ENCODE measurements around the gene THUMPD3. TPM values are rescaled to one million over a fixed set of nuclear protein-coding genes. Genes with fewer than 3 reads are reported as not detected.

THUMPD3 gene
- total RNA-seq, 1 donor from 2014 or later: 25.5 TPM

- intact Hi-C loops (cut with DNase I): no loop called here
- peaks cover 91% of the 10 kb centered on the region for H3K4me1 ChIP-seq
- peak overlapping the region; percentile 25 for H3K27ac ChIP-seq
- no peak for TF ChIP-seq POLR2A (IDR thresholded peaks at IDR 0.05)
- no peak for TF ChIP-seq POLR2AphosphoS5 (IDR thresholded peaks at IDR 0.05; ENCODE audit: insufficient read depth in 1 of 2, low read depth in 1 of 2)
- TF ChIP-seq, protein P1, sequence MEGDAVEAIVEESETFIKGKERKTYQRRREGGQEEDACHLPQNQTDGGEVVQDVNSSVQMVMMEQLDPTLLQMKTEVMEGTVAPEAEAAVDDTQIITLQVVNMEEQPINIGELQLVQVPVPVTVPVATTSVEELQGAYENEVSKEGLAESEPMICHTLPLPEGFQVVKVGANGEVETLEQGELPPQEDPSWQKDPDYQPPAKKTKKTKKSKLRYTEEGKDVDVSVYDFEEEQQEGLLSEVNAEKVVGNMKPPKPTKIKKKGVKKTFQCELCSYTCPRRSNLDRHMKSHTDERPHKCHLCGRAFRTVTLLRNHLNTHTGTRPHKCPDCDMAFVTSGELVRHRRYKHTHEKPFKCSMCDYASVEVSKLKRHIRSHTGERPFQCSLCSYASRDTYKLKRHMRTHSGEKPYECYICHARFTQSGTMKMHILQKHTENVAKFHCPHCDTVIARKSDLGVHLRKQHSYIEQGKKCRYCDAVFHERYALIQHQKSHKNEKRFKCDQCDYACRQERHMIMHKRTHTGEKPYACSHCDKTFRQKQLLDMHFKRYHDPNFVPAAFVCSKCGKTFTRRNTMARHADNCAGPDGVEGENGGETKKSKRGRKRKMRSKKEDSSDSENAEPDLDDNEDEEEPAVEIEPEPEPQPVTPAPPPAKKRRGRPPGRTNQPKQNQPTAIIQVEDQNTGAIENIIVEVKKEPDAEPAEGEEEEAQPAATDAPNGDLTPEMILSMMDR (IDR thresholded peaks at IDR 0.05): no peak
- DNase-seq (ENCODE audit: extremely low spot score in 2 of 2): no peak
- no peaks in the 10 kb centered on the region for H3K36me3 ChIP-seq
- no peaks in the 10 kb centered on the region for H3K9me3 ChIP-seq
- H3K4me3 ChIP-seq: peak overlapping the region in 1 of 2 donors; percentile 3
- no peaks in the 10 kb centered on the region for H3K27me3 ChIP-seq
Observed at GRCh38 chr3:9402410-9403228, 39.8 kb downstream of the THUMPD3 start.

DNA sequence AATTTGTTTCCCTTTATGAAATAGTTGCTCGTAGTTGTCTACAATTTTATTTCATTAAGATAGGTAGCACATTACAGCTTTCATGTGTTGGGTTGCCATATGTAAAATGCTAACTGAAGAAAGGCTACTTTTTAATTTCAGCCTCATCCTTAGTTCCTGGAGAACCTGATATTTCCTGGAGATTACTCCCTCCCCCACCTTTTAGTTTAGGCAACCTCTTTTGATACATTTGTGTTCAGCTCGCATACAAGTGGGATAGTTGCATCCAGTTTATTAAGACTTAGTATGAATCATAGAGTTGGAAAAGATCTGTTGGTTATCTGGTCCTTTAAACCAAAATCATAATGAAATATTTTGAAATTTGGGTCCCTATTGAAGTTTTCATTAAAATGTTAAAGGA, 40.6 kb downstream of the THUMPD3 start:
- H3K4me3 ChIP-seq: no peak overlapping the region
- no peak for DNase-seq (ENCODE audit: extremely low spot score in 2 of 2)
- peaks cover 99% of the 10 kb centered on the region for H3K4me1 ChIP-seq
- no peak overlapping the region for H3K27ac ChIP-seq
- H3K9me3 ChIP-seq: no peaks in the 10 kb centered on the region
- intact Hi-C loops (cut with DNase I): no loop called here
- H3K27me3 ChIP-seq: no peaks in the 10 kb centered on the region
- no peaks in the 10 kb centered on the region for H3K36me3 ChIP-seq
- no peak for TF ChIP-seq POLR2A (IDR thresholded peaks at IDR 0.05)
- no peak for TF ChIP-seq POLR2AphosphoS5 (IDR thresholded peaks at IDR 0.05; ENCODE audit: insufficient read depth in 1 of 2, low read depth in 1 of 2)
- TF ChIP-seq, protein P1 (IDR thresholded peaks at IDR 0.05): no peak

GRCh38 chr3:9404680-9405079, 41.8 kb downstream of the THUMPD3 start:
- Histone ChIP-seq H3K27me3 (no peaks in the 10 kb centered on the region), H3K4me3 (no peak overlapping the region), H3K27ac (no peak overlapping the region), H3K36me3 (no peaks in the 10 kb centered on the region), H3K4me1 (peaks cover 100% of the 10 kb centered on the region), H3K9me3 (no peaks in the 10 kb centered on the region)
- no peak for DNase-seq (ENCODE audit: extremely low spot score in 2 of 2)
- intact Hi-C loops (cut with DNase I): no loop called here
- TF ChIP-seq, protein P1 (IDR thresholded peaks at IDR 0.05): no peak
- no peak for TF ChIP-seq POLR2AphosphoS5 (IDR thresholded peaks at IDR 0.05; ENCODE audit: insufficient read depth in 1 of 2, low read depth in 1 of 2)
- no peak for TF ChIP-seq POLR2A (IDR thresholded peaks at IDR 0.05)

- no peak for TF ChIP-seq POLR2AphosphoS5 (IDR thresholded peaks at IDR 0.05; ENCODE audit: insufficient read depth in 1 of 2, low read depth in 1 of 2)
- no peak for TF ChIP-seq POLR2A (IDR thresholded peaks at IDR 0.05)
- TF ChIP-seq, protein P1 (IDR thresholded peaks at IDR 0.05): no peak
- no peaks in the 10 kb centered on the region for H3K27me3 ChIP-seq
- H3K9me3 ChIP-seq: no peaks in the 10 kb centered on the region
- H3K4me3 ChIP-seq: no peak overlapping the region
- H3K27ac ChIP-seq: no peak overlapping the region
- H3K4me1 ChIP-seq: peaks cover 100% of the 10 kb centered on the region
- DNase-seq (ENCODE audit: extremely low spot score in 2 of 2): no peak
- intact Hi-C loops (cut with DNase I): no loop called here
- no peaks in the 10 kb centered on the region for H3K36me3 ChIP-seq
Observed at GRCh38 chr3:9405756-9406155, 42.9 kb downstream of the THUMPD3 start.

Measured in vagina (tissue), 2 donors.